NAMALWA (cell line): ENCODE results near the gene PELI3.
A peak's percentile ranks its signal among the peaks of the same experiment; 100 is the strongest.
"Not testable (repeated sequence)": the region's sequence is repeated elsewhere in the genome, so short reads cannot be mapped to it uniquely, and the experiment has no call there.

Experiments
- DNase-seq: peaks from one replicate; pipeline ENCODE4 v3.0.0-alpha.2; 2015; ENCODE audit warnings: low spot score

Gene PELI3

GRCh38 chr11:66466225-66467033, at the start of gene PELI3:
Gene PELI3 (plus strand): TSS chr11:66466905. CDS start chr11:66468129, 1,224 bp downstream.
- DNase-seq: peak; percentile 93

DNA sequence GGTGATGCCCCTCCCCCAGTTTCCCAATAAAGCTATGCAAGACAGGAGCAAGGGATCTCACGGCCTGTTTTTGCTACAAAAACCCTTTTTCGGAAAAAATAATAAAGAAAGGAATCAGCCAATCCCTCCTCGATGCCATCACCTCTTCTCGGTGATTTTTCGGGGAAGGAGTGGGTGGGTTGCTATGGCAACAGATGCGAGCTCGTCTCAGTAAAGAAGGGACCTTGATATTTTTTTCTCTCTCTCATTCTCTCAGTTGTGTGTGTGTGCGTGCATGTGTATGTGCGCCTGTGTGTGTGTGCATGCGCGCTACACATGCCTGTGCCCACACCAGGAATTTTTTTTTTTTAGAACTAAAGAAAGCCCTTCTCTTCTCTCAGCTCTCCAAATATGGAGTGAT, 49.7 kb upstream of the PELI3 start:
- no peak for DNase-seq

- DNase-seq: peak; percentile 72
Measured at GRCh38 chr11:66418168-66418985, 48.3 kb upstream of the PELI3 start.

DNA sequence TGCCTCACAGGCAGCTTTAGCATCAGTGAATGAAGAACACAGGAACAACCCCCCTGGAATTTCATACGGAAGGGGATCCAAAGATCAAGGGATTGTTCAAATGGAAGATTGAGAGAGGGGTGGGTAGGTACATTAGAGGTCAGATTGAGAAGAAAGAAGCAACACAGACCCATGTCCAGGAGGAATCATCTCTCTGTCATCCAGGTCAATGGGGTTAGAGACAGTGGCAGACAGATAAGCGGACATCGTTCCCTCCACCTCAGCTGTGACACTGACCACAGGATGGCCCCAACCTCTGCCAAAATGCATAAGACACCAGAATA, 47.8 kb upstream of the PELI3 start:
- DNase-seq: no peak

DNA sequence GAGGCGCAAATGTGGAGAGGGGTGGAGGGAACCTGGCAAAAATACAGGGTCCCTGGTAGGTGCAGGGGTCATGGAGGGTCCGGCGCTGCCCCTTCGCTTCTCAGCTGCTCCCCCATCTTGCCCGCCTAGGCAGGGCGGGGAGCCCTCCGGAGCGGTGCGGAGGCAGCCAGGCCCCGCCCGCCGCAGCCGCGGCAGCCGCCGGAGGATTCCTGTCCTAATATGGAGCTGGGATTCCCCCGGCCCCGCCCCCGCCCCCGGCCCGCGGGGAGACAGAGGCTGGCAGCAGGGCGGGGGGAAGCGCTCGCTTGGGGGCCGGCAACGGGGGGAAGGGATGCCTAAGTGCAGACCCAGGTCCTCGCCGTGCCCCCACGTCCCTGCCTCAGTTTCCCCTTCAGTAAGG, 46.9 kb upstream of the PELI3 start:
- DNase-seq: no peak

DNA sequence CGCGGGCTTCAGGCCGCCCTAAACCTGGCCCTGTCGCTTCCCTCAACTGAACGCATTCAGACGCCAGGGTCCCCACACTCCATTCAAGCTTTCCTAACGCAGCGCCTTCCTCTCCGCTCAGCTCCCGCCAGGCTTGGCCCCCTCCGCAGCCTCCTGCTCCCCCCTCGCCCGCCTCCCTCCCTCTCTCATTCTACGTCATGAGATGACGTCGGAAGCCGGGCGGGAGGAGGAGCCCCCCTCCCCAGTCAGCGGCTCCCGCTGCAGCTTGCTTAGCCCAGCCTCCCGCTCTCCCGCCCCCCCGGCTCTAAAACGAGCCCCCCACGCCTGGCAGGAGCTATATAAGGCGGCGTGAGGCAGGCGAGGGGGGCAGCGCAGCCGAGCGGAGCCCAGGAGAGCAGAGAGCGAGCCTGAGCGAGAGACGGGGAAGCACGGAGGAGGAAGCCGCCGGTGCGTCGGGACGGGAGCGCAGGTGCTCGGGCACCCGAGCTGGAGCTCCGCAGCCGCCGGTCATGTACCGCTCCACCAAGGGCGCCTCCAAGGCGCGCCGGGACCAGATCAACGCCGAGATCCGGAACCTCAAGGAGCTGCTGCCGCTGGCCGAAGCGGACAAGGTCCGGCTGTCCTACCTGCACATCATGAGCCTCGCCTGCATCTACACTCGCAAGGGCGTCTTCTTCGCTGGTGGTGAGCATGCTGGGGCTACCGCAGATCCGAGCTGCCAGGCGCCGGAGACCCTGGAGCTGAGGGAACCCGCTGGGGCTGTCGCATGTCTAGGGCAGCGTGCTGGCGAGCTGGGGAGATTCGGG, 45.8 kb upstream of the PELI3 start, which contains the start of gene NPAS4:
Gene NPAS4 (plus strand): TSS at position 365 of the 806 bp plus-strand sequence. CDS start 145 bp downstream, at position 510.
- DNase-seq: no peak

DNA sequence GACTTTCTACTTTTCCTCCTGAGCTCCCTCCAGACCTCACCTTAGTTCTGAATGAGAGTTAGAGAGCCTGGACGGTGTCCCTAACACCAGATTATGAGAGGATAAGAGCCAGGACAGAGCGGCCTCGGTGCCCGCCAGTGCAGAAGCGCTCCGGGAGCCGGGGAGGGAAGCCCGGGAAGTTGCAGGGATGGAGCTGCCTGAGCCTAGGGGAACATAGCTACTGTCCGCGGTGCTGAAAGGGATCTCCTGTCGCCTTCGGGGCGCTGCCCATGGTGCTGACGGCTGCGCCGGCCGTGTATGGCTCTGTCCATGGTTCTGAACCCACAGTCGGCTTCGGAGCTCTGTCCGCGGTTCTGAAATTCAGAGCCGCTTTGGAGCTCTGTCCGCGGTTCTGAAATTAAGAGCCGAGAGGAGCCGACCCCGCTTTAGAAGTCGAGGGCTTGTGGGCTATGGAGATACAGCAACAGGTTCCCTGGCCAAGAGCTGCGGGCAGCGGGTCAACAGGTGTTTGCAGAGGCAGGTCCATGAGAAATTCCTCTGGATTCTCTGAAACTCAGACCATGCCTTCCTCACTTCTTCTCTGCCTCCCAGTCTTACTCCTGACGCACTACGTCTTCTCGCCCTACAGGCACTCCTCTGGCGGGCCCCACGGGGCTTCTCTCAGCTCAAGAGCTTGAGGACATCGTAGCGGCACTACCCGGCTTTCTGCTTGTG, 45.1 kb upstream of the PELI3 start:
- peak; percentile 80 for DNase-seq

DNA sequence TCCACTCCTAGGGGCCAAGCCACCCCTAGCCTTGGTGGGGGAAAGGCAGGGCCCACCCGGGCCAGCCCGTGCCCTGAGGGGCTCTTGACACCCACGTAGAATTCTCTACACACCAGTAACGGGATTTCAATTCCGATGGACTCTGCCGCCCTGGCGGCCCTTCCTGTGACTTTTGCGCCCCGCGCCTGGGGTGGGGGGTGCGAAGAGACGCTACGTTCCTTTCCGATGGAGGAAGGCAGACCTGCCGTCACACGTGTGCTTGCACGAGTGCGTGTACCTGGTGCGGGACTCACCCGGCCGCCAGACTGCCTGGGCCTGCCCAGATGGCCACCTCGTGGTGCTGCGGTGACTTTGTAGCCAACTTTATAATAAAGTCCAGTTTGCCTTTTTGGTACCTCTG, 40.4 kb upstream of the PELI3 start:
- no peak for DNase-seq

DNA sequence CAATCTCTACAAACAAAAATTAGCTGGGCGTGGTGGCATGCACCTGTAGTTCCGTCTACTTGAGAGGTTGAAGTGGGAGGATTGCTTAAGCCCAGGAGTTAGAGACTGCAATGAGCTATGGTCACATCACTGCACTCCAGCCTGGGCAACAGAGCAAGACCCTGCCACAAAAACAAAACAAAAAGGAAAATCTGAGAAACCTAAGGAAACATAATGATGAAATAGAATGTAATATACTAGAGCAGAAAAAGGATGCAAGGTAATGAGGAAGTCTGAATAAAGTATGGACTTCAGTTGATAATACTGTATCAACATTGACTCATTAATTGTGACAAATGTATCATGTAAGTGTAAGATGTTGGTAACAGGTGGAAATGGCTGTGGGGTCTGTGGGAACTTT, 37.8 kb upstream of the PELI3 start:
- DNase-seq: no peak

DNA sequence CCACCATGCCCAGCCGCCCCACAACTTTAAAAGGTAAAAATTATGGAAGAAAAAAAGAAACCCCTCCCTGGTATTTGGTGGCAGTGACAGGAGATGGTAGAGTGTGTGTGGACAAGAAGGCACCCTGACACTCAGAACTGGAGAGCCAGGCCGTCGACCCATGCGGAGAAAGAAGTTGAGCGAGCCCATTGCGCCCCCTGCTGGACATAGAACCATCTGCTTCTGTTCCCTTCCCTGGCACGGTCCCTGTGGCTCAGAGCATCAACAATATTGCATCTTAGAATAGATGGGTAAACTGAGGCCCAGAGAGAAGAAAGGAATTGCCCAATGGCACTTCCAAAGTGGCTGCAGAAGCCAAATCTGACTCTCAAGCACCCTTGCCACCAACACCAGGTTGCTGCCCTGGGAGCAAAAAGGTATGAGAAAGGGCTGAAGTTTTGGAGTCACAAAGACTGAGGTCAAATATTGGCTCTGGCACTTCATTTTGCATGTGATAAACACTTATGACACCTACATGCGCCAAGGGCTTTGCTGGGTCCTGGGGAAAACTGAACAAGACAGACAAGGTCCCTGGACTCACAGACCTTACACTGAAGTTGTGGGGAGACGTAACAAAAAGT, 36.6 kb upstream of the PELI3 start:
- peak; percentile 70 for DNase-seq

GRCh38 chr11:66431287-66431686, 35.4 kb upstream of the PELI3 start:
- DNase-seq: not testable (repeated sequence)

DNA sequence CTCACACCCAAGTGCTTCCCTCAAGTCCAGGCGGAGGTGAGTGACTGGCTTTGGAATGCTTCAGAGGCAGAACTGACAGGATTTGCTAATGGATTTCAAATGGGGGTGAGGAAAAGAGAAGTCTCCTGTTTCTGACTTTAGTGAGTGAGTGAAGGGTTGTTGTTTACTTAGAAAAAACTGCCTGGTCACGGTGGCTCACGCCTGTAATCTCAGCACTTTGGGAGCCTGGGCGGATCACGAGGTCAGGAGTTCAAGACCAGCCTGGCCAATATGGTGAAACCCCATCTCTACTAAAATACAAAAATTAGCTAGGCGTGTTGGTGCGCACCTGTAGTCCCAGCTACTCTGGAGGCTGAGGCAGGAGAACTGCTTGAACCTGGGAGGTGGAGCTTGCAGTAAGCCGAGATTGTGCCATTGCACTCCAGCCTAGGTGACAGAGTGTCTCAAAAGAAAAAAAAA, 34.8 kb upstream of the PELI3 start:
- DNase-seq: not testable (repeated sequence)

DNA sequence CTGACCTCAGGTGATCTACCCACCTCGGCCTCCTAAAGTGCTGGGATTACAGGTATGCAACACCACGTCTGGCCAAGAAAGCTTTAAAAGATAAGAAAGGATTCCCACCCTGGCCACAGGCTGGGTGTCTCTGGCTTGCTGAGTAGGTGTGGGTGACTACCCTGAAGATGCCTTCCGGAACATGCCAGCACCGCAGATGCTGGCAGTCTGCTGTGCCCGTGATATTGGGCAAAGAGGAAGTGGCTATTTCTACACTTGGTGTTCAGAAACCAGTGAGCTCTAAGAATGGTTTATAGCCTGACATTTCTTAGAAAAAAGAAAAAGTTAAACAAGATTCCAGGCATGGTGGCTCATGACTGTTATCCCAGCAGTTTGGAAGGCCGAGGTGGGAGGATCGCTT, 34.1 kb upstream of the PELI3 start:
- no peak for DNase-seq

DNA sequence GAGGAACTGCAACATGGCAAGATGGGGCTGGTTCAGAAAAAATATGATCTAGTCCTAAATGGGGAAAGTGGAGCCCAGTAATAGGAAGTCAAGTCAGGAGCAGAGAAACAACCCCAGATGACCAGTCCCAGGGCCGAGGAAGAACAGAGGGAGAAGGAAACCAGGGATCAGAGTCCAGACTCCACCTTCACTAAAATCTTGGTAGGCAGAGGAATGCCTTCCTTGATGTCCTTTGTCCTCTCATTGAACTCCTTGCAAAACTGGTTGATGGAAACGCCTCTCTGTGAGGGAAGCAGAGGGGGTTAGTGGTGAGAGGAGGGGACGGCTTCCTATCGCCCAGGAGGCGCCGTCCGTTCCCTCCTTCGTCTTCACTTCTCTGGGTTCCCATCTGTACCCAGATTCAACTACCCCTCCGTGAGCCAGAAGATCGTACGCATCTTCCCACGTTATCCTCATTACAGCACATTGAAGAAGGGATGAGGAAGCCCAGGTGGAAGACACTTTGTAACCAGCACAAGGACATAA, 28.7 kb upstream of the PELI3 start:
- DNase-seq: no peak

- DNase-seq: peak; percentile 96
Measured at GRCh38 chr11:66438504-66439466, 27.9 kb upstream of the PELI3 start, which contains the start of gene MRPL11. Gene MRPL11 (minus strand): TSS chr11:66438848. CDS start chr11:66438754, 94 bp downstream.

GRCh38 chr11:66440101-66440939, 26.4 kb upstream of the PELI3 start:
- not testable (repeated sequence) for DNase-seq

DNA sequence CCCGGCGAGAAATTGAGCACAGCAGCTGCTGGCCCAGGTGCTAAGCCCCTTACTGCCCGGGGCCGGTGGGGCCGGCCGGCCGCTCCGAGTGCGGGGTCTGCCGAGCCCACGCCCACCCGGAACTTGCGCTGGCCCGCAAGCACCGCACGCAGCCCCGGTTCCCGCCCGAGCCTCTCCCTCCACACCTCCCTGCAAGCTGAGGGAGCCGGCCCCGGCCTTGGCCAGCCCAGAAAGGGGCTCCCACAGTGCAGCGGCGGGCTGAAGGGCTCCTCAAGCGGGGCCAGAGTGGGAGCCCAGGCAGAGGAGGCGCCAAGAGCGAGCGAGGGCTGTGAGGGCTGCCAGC, 25.8 kb upstream of the PELI3 start:
- not testable (repeated sequence) for DNase-seq

- no peak for DNase-seq
Measured at GRCh38 chr11:66443602-66444001, 23.1 kb upstream of the PELI3 start.

DNA sequence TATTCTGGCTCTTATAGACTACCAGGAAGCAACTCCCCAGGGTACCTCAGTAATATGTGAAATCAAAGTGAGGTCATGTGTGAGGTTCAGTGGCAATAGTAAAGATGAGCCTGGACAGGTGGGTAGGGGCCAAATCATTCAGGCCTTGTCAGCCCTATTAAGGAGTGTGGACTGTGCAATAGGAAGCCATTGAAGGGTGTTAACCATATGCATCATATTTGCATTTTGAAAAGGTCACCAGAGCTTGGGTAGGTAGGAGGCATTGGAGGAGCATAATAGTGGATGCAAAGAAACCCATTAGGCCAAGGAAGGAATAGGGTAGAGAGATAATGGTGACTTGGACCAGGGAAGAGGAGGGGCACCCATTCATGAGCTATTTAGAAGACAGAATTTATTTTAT, 19.7 kb upstream of the PELI3 start:
- DNase-seq: no peak
